HG02588 (cell line): Measurements from ENCODE around the gene KCNJ14.

ENCODE experiments used
- ATAC-seq: cut with Tn5 transposase; IDR thresholded peaks from one replicate; pipeline ENCODE4 v1.9.1; 2021; ENCODE audit warnings: mild to moderate bottlenecking, moderate library complexity; ENCODE audit not compliant: unreplicated experiment

KCNJ14 gene

GRCh38 chr19:48445256-48445605 is 10.1 kb upstream of the KCNJ14 start:
- no peak for ATAC-seq

GRCh38 chr19:48445606-48446481 is 9.5 kb upstream of the KCNJ14 start, which contains the start of gene GRWD1:
Gene GRWD1 (plus strand): TSS chr19:48445983. CDS start chr19:48446006, 23 bp downstream.
- ATAC-seq = peak; percentile 68

DNA sequence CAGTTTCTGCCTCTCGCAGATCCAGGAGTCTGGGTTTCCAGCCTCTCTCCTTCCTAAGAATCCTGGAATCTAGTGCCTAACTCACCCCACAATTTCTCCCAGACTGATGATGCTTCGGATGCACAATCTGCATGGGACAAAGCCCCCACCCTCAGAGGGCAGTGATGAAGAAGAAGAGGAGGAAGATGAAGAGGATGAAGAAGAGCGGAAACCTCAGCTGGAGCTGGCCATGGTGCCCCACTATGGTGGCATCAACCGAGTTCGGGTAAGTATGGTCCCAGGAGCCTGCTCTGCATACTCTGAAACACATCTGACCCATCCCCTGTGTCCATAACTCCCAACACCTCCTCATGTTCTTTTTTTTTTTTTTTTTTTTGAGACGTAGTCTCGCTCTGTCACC is 8.8 kb upstream of the KCNJ14 start:
- no peak for ATAC-seq

GRCh38 chr19:48448563-48448962 is 6.8 kb upstream of the KCNJ14 start:
- no peak for ATAC-seq

DNA sequence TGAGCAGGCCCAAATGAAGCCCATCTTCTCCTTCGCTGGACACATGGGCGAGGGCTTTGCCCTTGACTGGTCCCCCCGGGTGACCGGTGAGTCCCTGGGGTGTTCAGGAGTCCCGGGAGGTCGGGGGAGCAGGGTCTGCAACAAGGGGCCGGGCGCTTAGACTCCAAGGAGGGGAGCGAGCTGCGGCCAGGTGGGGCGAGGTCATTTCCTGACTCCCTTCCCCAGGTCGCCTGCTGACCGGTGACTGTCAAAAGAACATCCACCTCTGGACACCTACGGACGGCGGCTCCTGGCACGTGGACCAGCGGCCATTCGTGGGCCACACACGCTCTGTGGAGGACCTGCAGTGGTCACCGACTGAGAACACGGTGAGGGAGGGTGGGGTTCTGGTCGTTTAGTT is 4.9 kb upstream of the KCNJ14 start:
- ATAC-seq = no peak

DNA sequence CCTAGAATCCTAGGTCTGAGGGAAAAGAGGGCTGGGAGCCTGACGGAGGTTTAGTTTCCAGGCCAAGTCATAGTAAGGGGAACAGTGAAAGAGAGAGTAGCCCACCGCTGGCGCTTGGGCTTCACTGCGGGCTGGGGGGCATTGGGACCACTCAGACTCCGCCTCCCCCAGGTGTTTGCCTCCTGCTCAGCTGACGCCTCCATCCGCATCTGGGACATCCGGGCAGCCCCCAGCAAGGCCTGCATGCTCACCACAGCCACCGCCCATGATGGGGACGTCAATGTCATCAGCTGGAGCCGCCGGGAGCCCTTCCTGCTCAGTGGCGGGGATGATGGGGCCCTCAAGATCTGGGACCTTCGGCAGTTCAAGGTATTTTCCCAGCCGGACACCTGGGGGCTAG is 4.5 kb upstream of the KCNJ14 start:
- no peak for ATAC-seq

- no peak for ATAC-seq
Observed at GRCh38 chr19:48451624-48452023, 3.8 kb upstream of the KCNJ14 start.

DNA sequence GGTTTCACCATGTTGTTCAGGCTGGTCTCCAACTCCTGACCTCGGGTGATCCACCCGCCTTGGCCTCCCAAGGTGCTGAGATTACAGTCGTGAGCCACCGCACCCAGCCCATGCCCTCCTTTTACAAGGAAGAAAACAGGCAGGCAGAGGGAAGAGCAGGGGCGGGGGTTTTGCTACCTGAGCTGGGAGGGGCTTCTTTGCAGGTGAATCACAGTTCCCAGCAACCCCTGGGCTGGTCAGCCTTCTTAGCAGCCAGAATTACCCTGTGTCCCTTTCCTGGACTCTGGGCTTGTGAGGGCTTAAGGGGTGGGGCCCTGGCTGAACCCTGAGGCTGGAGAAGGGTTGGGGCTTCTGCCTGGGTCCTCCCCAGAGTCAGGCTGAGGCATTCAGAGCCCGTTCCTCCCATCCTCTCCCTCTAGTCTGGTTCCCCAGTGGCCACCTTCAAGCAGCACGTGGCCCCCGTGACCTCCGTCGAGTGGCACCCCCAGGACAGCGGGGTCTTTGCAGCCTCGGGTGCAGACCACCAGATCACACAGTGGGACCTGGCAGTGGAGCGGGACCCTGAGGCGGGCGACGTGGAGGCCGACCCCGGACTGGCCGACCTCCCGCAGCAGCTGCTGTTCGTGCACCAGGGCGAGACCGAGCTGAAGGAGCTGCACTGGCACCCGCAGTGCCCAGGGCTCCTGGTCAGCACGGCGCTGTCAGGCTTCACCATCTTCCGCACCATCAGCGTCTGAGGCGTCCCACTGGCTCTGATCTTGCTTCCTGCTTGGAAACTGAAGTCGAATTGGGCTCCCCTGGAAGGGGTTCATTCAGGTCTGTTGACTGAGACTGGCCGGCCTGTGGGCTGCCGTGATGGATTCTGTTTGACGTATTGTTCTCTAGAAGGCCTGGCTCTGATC is 2.8 kb upstream of the KCNJ14 start:
- no peak for ATAC-seq

GRCh38 chr19:48454150-48454730 is 1.1 kb upstream of the KCNJ14 start:
- no peak for ATAC-seq

DNA sequence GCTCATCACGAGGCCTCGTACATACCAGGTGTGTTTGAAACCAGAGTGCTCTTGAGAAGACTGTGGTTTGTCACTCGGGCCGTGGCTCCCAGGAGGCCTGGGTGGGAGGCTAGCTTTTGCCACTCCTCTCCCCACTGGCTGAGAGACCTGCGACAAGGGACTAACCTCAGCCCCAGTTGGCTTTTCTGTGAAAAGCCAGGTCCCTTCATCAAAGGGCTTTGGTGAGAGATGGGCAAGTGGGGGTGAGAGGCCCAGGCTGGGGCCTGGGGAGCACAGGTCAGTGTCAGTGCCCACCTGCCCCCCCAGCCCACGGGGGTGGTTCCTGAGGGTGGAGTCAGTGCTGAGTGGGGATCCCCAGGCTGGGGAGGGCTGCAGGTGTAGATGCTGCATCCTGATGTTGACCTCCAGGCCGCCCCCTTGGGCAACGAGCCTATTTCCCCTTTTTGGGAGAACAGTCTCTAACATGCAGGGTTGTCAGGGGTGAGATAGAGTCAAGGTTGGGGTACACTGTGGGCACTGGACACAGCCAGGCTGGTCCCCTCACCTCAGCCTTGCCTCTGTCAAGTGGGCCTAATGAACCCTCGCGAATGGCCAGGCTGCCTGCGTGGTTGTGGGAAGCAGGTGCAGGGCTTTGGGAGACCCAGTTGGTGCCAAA is 661 bp downstream of the KCNJ14 start:
- ATAC-seq = no peak

DNA sequence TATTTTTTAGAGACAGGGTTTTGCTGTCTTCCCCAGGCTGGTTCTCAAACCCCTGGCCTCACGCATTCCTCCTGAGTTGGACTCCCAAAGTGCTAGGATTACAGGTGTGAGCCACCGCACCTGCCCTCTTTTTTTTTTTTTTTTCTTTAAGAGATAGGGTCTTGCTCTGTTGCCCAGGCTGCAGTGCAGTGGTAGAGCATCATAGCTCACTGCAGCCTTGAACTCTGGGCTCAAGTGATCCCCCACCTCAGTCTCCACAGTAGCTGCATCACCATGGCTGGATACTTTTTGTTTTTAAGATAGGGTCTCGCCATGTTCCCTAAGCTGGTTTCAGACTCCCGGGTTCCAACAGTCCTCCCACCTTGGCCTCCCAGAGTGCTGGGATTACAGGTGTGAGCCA is 1.5 kb downstream of the KCNJ14 start:
- no peak for ATAC-seq

DNA sequence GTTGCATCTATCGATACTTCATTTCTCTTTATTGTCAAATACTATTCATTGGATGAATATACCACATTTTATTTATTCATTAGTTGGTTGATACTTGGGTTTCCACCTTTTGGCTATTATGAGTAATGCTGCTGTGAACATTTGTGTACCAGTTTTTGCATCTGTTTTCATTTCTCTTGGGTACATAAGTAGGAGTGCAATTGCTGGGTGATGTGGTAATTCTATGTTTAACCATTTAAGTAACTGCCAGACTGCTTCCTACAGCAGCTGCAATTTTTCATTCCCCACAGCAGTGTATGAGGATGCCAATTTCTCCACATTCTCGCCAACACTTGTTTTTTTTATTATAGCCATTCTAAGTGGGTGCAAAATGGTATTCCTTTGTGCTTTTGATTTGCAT is 2.6 kb downstream of the KCNJ14 start:
- ATAC-seq = no peak

- no peak for ATAC-seq
Observed at GRCh38 chr19:48461651-48461981, 6.2 kb downstream of the KCNJ14 start.

DNA sequence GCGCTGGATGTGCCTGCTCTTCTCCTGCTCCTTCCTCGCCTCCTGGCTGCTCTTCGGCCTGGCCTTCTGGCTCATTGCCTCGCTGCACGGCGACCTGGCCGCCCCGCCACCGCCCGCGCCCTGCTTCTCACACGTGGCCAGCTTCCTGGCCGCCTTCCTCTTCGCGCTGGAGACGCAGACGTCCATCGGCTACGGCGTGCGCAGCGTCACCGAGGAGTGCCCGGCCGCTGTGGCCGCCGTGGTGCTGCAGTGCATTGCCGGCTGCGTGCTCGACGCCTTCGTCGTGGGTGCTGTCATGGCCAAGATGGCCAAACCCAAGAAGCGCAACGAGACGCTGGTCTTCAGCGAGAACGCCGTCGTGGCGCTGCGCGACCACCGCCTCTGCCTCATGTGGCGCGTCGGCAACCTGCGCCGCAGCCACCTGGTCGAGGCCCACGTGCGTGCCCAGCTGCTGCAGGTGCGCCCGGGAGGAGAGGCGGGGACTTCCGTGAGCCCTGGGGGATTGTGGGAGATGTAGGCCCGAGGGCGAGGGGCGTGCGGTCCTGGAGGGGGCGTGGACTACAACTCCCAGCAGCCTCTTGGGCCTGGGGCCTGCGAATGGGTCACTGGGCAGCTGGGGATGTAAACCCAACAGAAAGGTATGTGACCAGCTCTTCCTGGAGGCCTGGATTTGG is 6.7 kb downstream of the KCNJ14 start:
- no peak for ATAC-seq

- ATAC-seq = no peak
Observed at GRCh38 chr19:48465215-48465614, 9.8 kb downstream of the KCNJ14 start.

GRCh38 chr19:48466561-48467325 is 11.4 kb downstream of the KCNJ14 start:
- ATAC-seq = no peak

DNA sequence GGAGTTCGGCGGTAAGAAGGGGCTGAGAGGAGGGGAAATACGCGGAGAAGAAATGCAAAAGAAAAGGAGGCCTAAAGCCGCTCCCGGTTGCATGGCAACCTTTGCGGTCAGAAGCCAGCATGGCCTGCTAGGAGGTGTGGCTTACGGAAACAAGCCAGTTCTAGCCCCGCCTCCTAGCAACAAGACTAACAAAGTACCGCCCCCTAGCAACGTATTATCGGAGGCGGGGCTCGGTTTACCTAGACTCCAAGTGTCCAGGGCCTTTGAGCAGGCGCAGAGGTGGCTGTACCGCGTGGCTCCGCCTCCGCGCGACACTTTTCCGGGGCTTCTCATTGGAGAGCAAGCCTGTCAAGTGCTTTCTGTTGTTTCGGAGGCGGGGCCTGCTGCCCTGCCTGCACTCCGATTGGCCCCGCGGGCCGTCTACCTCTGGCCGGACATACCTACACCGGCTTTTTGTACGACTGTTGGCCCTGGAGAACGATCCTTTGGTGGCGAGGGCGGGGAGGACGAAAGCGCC is 13.5 kb downstream of the KCNJ14 start:
- peak; percentile 83 for ATAC-seq

GRCh38 chr19:48469289-48469881 is 14.0 kb downstream of the KCNJ14 start, which contains the start of gene CYTH2:
Gene CYTH2 (plus strand): TSS chr19:48469369. CDS start chr19:48469508, 139 bp downstream.
- peak; percentile 20 for ATAC-seq
